PFSK-1 (cell line): ENCODE results near the gene SAT1.

Experiments
- FOXP2 ChIP-seq: optimal IDR thresholded peaks from 2 replicates; pipeline ENCODE3; 2011; ENCODE audit warnings: borderline replicate concordance, control low read depth, inconsistent platforms; ENCODE audit not compliant: insufficient read depth; ENCODE audit errors: extremely low read length, extremely low read depth
- POLR2AphosphoS5 ChIP-seq: IDR thresholded peaks from 2 replicates; pipeline ENCODE4 v1.6.1; 2012; ENCODE audit warnings: low read depth, mild to moderate bottlenecking, control low read depth, low read length, moderate library complexity
- REST ChIP-seq, 2 experiments: IDR thresholded peaks; 2 replicates each; pipeline versions ENCODE4 v1.6.1 to v1.8.0; 2011 to 2012; ENCODE audit warnings: low read depth in 2 of 2, low read length in 2 of 2, control low read depth in 1 of 2, inconsistent platforms in 1 of 2, mild to moderate bottlenecking in 1 of 2, moderate library complexity in 1 of 2; ENCODE audit not compliant: insufficient read depth in 1 of 2
- SIN3A ChIP-seq: IDR thresholded peaks from 2 replicates; pipeline ENCODE4 v1.6.1; 2012; ENCODE audit warnings: mild to moderate bottlenecking, low read length, moderate library complexity, borderline replicate concordance; ENCODE audit not compliant: insufficient read depth
- TAF1 ChIP-seq: IDR thresholded peaks from 2 replicates; pipeline ENCODE4 v1.6.1; 2012; ENCODE audit warnings: low read length, control low read depth, borderline replicate concordance; ENCODE audit not compliant: insufficient read depth

- no peak for TF ChIP-seq TAF1
- TF ChIP-seq REST (IDR thresholded peaks at IDR 0.05; ENCODE audit: insufficient read depth in 1 of 2, low read depth in 2 of 2, low read length in 2 of 2): no peak
- TF ChIP-seq POLR2AphosphoS5: no peak
- no peak for TF ChIP-seq SIN3A
- TF ChIP-seq FOXP2: no peak
Measured at GRCh38 chrX:23736030-23736429, 46.9 kb upstream of the SAT1 start.
